NB4 (cell line): Measurements from ENCODE around the gene XYLT1.

Source experiments
- DNase-seq: peaks from one replicate; pipeline ENCODE4 v3.0.0; 2010; ENCODE audit warnings: low read depth
- H3K4me3 ChIP-seq: one replicate; pipeline ENCODE4 v1.5.1; 2011; ENCODE audit warnings: mild to moderate bottlenecking, low read depth, low read length, moderate library complexity
- CTCF ChIP-seq: IDR thresholded peaks from one replicate; pipeline ENCODE4 v1.5.1; 2012; ENCODE audit warnings: low read depth, low read length
- MAX ChIP-seq: IDR thresholded peaks from 2 replicates; pipeline ENCODE4 v1.6.1; 2011; ENCODE audit warnings: low read depth, low read length
- MYC ChIP-seq: IDR thresholded peaks from 2 replicates; pipeline ENCODE4 v1.6.1; 2011; ENCODE audit warnings: low read depth, low read length
- POLR2A ChIP-seq: IDR thresholded peaks from 2 replicates; pipeline ENCODE4 v1.6.1; 2011; ENCODE audit warnings: mild to moderate bottlenecking; ENCODE audit not compliant: insufficient read length; ENCODE audit errors: extremely low read depth

The XYLT1 gene

GRCh38 chr16:17294856-17295255, 175.9 kb downstream of the XYLT1 start:
- TF ChIP-seq POLR2A (no peak), MYC (no peak), MAX (no peak), CTCF (no peak)
- H3K4me3 ChIP-seq = no peak overlapping the region
- DNase-seq = peak; percentile 70

- no peak overlapping the region for H3K4me3 ChIP-seq
- no peak for DNase-seq
- no peak for TF ChIP-seq POLR2A
- TF ChIP-seq MAX = no peak
- no peak for TF ChIP-seq MYC
- no peak for TF ChIP-seq CTCF
Measured at GRCh38 chr16:17293813-17294558, 176.8 kb downstream of the XYLT1 start.

GRCh38 chr16:17291289-17291688, 179.5 kb downstream of the XYLT1 start:
- TF ChIP-seq MAX = no peak
- TF ChIP-seq CTCF = no peak
- no peak for TF ChIP-seq MYC
- no peak for TF ChIP-seq POLR2A
- DNase-seq = no peak
- H3K4me3 ChIP-seq = no peak overlapping the region

GRCh38 chr16:17289674-17290635, 180.8 kb downstream of the XYLT1 start:
- DNase-seq = no peak
- TF ChIP-seq CTCF (no peak), MAX (no peak), POLR2A (no peak), MYC (no peak)
- no peak overlapping the region for H3K4me3 ChIP-seq

GRCh38 chr16:17289050-17289449, 181.7 kb downstream of the XYLT1 start:
- H3K4me3 ChIP-seq = no peak overlapping the region
- DNase-seq = no peak
- TF ChIP-seq CTCF = no peak
- TF ChIP-seq MYC = no peak
- TF ChIP-seq POLR2A = no peak
- TF ChIP-seq MAX = no peak
